ENCODE results near the gene NACC2.

NACC2 gene

GRCh38 chr9:136133959-136134484 is 38.9 kb upstream of the NACC2 start:
- TF ChIP-seq CTCF (IDR thresholded peaks at IDR 0.05; ENCODE audit: low read depth, low read length) = no peak
- no peak for DNase-seq (ENCODE audit: extremely low read depth, low read depth)

GRCh38 chr9:136133191-136133958 is 38.3 kb upstream of the NACC2 start:
- no peak for DNase-seq (ENCODE audit: extremely low read depth, low read depth)
- TF ChIP-seq CTCF (IDR thresholded peaks at IDR 0.05; ENCODE audit: low read depth, low read length) = peak; percentile 25

GRCh38 chr9:136132512-136133050 is 37.5 kb upstream of the NACC2 start:
- DNase-seq (ENCODE audit: extremely low read depth, low read depth) = no peak
- TF ChIP-seq CTCF (IDR thresholded peaks at IDR 0.05; ENCODE audit: low read depth, low read length) = no peak; the same call in 1 of the 2 replicates

GRCh38 chr9:136131629-136132511 is 36.8 kb upstream of the NACC2 start:
- TF ChIP-seq CTCF (IDR thresholded peaks at IDR 0.05; ENCODE audit: low read depth, low read length) = no peak

GRCh38 chr9:136129176-136129575 is 34.1 kb upstream of the NACC2 start:
- no peak for DNase-seq (ENCODE audit: extremely low read depth, low read depth)
- no peak for TF ChIP-seq CTCF (IDR thresholded peaks at IDR 0.05; ENCODE audit: low read depth, low read length)

More at GRCh38 chr9:136131629-136132511, 36.8 kb upstream of the NACC2 start:
- no peak for DNase-seq (ENCODE audit: extremely low read depth, low read depth)

- DNase-seq (ENCODE audit: extremely low read depth, low read depth) = no peak
- TF ChIP-seq CTCF (IDR thresholded peaks at IDR 0.05; ENCODE audit: low read depth, low read length) = no peak
These were observed 33.3 kb upstream of the NACC2 start for GRCh38 chr9:136128436-136128835.
